HG02759 (cell line): ENCODE measurements around the gene POLG.

Source experiments
- ATAC-seq: cut with Tn5 transposase; IDR thresholded peaks from one replicate; pipeline ENCODE4 v1.9.1; 2021; ENCODE audit warnings: mild to moderate bottlenecking, moderate library complexity; ENCODE audit not compliant: unreplicated experiment

POLG gene

GRCh38 chr15:89370120-89370977, 35.7 kb upstream of the POLG start:
- no peak for ATAC-seq

- ATAC-seq, result no peak
Measured at GRCh38 chr15:89369341-89369947, 34.8 kb upstream of the POLG start.

- ATAC-seq, result no peak
Measured at GRCh38 chr15:89368566-89369223, 34.1 kb upstream of the POLG start.

GRCh38 chr15:89367485-89368451, 33.1 kb upstream of the POLG start:
- no peak for ATAC-seq

- ATAC-seq, result no peak
Measured at GRCh38 chr15:89366656-89367393, 32.2 kb upstream of the POLG start.

- ATAC-seq, result no peak
Measured at GRCh38 chr15:89365462-89366065, 30.9 kb upstream of the POLG start.

- ATAC-seq, result no peak
Measured at GRCh38 chr15:89364741-89365450, 30.3 kb upstream of the POLG start.

- no peak for ATAC-seq
Measured at GRCh38 chr15:89364341-89364740, 29.7 kb upstream of the POLG start.

GRCh38 chr15:89363770-89364169, 29.1 kb upstream of the POLG start:
- ATAC-seq, result no peak

- ATAC-seq, result no peak
Measured at GRCh38 chr15:89363133-89363532, 28.5 kb upstream of the POLG start.

GRCh38 chr15:89362203-89363101, 27.8 kb upstream of the POLG start:
- no peak for ATAC-seq

- no peak for ATAC-seq
Measured at GRCh38 chr15:89361451-89362202, 27.0 kb upstream of the POLG start.

- no peak for ATAC-seq
Measured at GRCh38 chr15:89360294-89360971, 25.8 kb upstream of the POLG start.

GRCh38 chr15:89359471-89360293, 25.1 kb upstream of the POLG start:
- no peak for ATAC-seq

- ATAC-seq, result peak; percentile 90
Measured at GRCh38 chr15:89358755-89359439, 24.3 kb upstream of the POLG start.
